B cell (primary cell): Measurements from ENCODE around the gene LAMA2. TPM values are rescaled to one million over a fixed set of nuclear protein-coding genes. Genes with fewer than 3 reads are reported as not detected.

Source experiments
- ATAC-seq: fragments of 200-7000 bp; cut with Tn5 transposase; one replicate; pipeline ENCODE4 v1.10.0; 2021; ENCODE audit warnings: low read depth, mild to moderate bottlenecking, moderate number of reproducible peaks, moderate library complexity
- CTCF ChIA-PET: fragments of 350-600 bp; sonication (Branson Sonifier 250); formaldehyde crosslinking; loops from one replicate; lab custom pipeline; 2021; ENCODE audit warnings: antibody characterized with exemption, inconsistent platforms; lab: Charles Lee
- POLR2A ChIA-PET: fragments of 350-600 bp; sonication (Branson Sonifier 250); formaldehyde crosslinking; loops from one replicate; lab custom pipeline; 2021; ENCODE audit warnings: antibody characterized with exemption; lab: Charles Lee
- DNase-seq: peaks from one replicate; pipeline ENCODE4 v3.0.0; 2013
- H2AFZ ChIP-seq: 2 replicates; pipeline ENCODE4 v1.6.1; 2012; ENCODE audit warnings: mild to moderate bottlenecking, low read depth, low read length; ENCODE audit not compliant: insufficient read depth, poor library complexity, severe bottlenecking
- H3K27ac ChIP-seq, 2 donors: 1 replicate in 1 of 2; 2 replicates in 1 of 2; pipeline ENCODE4 v1.5.1; 2012 to 2013; ENCODE audit warnings: low read length in 2 of 2, mild to moderate bottlenecking in 2 of 2, moderate library complexity in 1 of 2
- H3K27me3 ChIP-seq, 4 experiments: fragments of 200-600 bp in 1 of 4; sonication (generic) in 1 of 4; replicated peaks in 1 of 4; 1 replicate in 2 of 4; 2 replicates in 2 of 4; pipeline versions ENCODE4 v1.6.1 to v1.7.0; 2013 to 2016; ENCODE audit warnings: low read length in 3 of 4, mild to moderate bottlenecking in 2 of 4, mixed read lengths in 1 of 4, moderate library complexity in 1 of 4; ENCODE audit not compliant: insufficient read depth in 4 of 4, control insufficient read depth in 3 of 4; ENCODE audit errors: control extremely low read depth in 1 of 4
- H3K36me3 ChIP-seq, 2 experiments: replicated peaks in 1 of 2; 1 replicate in 1 of 2; 2 replicates in 1 of 2; pipeline versions ENCODE4 v1.6.1 to v1.7.1; 2013; ENCODE audit warnings: low read length in 1 of 2; ENCODE audit not compliant: insufficient read depth in 2 of 2, control insufficient read depth in 1 of 2; ENCODE audit errors: control extremely low read depth in 1 of 2, extremely low read depth in 1 of 2
- H3K4me1 ChIP-seq, 2 donors: fragments of 200-600 bp in 1 of 2; sonication (generic) in 1 of 2; 1 replicate in 1 of 2; 2 replicates in 1 of 2; pipeline versions ENCODE4 v1.5.1 to v1.6.1; 2013 to 2017; ENCODE audit warnings: low read length in 2 of 2; ENCODE audit not compliant: control insufficient read depth in 2 of 2, insufficient read depth in 2 of 2
- H3K4me2 ChIP-seq: replicated peaks from 2 replicates; pipeline ENCODE3; 2012; ENCODE audit warnings: mild to moderate bottlenecking, low read depth, low read length; ENCODE audit not compliant: poor library complexity, severe bottlenecking
- H3K4me3 ChIP-seq, 5 experiments: fragments of 200-600 bp in 1 of 5; sonication (generic) in 1 of 5; 1 replicate in 3 of 5; 2 replicates in 2 of 5; pipeline versions ENCODE4 v1.5.1 to v1.7.0; 2011 to 2016; ENCODE audit warnings: low read length in 4 of 5, mild to moderate bottlenecking in 4 of 5, low read depth in 2 of 5, control low read depth in 1 of 5, moderate library complexity in 1 of 5; ENCODE audit not compliant: insufficient read depth in 1 of 5; ENCODE audit errors: control extremely low read depth in 1 of 5, extremely low read depth in 1 of 5
- H3K79me2 ChIP-seq: fragments of 200-600 bp; sonication (generic); one replicate; pipeline ENCODE4 v1.6.0; 2016; ENCODE audit warnings: low read length; ENCODE audit not compliant: control insufficient read depth, insufficient read depth
- H3K9ac ChIP-seq: fragments of 200-600 bp; sonication (generic); 2 replicates; pipeline ENCODE4 v1.6.1; 2017; ENCODE audit warnings: mild to moderate bottlenecking, low read length, moderate library complexity
- H3K9me3 ChIP-seq, 3 donors: one replicate each; pipeline versions ENCODE4 v1.6.1 to v1.7.1; 2013; ENCODE audit warnings: low read length in 2 of 3; ENCODE audit not compliant: control insufficient read depth in 2 of 3, insufficient read depth in 1 of 3; ENCODE audit errors: control extremely low read depth in 1 of 3
- H4K20me1 ChIP-seq: 2 replicates; pipeline ENCODE4 v1.6.0; 2012; ENCODE audit warnings: mild to moderate bottlenecking, low read length; ENCODE audit not compliant: insufficient read depth, control insufficient read depth, poor library complexity, severe bottlenecking
- H3K27ac Mint-ChIP-seq: one replicate; pipeline ENCODE4 v1.8.0; 2021; ENCODE audit warnings: mixed read lengths
- H3K27me3 Mint-ChIP-seq: one replicate; pipeline ENCODE4 v1.8.0; 2021; ENCODE audit warnings: mixed read lengths
- H3K4me1 Mint-ChIP-seq: one replicate; pipeline ENCODE4 v1.8.0; 2021; ENCODE audit warnings: mixed read lengths
- H3K4me3 Mint-ChIP-seq: one replicate; pipeline ENCODE4 v1.8.0; 2021; ENCODE audit warnings: mixed read lengths
- H3K9me3 Mint-ChIP-seq: one replicate; pipeline ENCODE4 v1.8.0; 2022; ENCODE audit warnings: mixed read lengths; ENCODE audit not compliant: insufficient read depth
- EZH2 ChIP-seq: IDR thresholded peaks from 2 replicates; pipeline ENCODE4 v1.6.1; 2012; ENCODE audit warnings: borderline replicate concordance, low read depth, mild to moderate bottlenecking, moderate library complexity, low read length; ENCODE audit not compliant: insufficient read depth, poor library complexity, severe bottlenecking
- WGBS: methylation state at CpG from one replicate; pipeline ENCODE4 v1.1.5; 2013; ENCODE audit warnings: missing lambda C conversion rate; ENCODE audit not compliant: insufficient coverage; 5-methylcytosine and 5-hydroxymethylcytosine counted together
- intact Hi-C: fragments of 100-400 bp; cut with micrococcal nuclease; formaldehyde crosslinking; loops from one replicate; pipeline ENCODE4 v1.10.0; 2022
- polyA plus RNA-seq: library from polyadenylated mRNA; depleted of rRNA; stranded (reverse); fragments of >200 nt; gene quantifications from 2 replicates; pipeline ENCODE4 v1.2.3, GENCODE V29; 2012
- total RNA-seq, 2 donors: library from RNA; stranded (reverse); fragments of 120-200 nt in 1 of 2; gene quantifications; 1 replicate in 1 of 2; 2 replicates in 1 of 2; pipeline versions ENCODE4 v1.2.3 to v1.2.4, GENCODE V29; 2013 to 2022
- TF ChIP-seq, protein P1 (sequence below): fragments of 200-600 bp; IDR thresholded peaks from one replicate; pipeline ENCODE4 v1.8.0; 2022; ENCODE audit warnings: antibody characterized with exemption, mild to moderate bottlenecking

LAMA2 gene
- total and polyA plus RNA-seq, 2 donors (not counting 1 experiment from before 2014, with no cell fraction given): 0.16 TPM; not detected in 1

DNA sequence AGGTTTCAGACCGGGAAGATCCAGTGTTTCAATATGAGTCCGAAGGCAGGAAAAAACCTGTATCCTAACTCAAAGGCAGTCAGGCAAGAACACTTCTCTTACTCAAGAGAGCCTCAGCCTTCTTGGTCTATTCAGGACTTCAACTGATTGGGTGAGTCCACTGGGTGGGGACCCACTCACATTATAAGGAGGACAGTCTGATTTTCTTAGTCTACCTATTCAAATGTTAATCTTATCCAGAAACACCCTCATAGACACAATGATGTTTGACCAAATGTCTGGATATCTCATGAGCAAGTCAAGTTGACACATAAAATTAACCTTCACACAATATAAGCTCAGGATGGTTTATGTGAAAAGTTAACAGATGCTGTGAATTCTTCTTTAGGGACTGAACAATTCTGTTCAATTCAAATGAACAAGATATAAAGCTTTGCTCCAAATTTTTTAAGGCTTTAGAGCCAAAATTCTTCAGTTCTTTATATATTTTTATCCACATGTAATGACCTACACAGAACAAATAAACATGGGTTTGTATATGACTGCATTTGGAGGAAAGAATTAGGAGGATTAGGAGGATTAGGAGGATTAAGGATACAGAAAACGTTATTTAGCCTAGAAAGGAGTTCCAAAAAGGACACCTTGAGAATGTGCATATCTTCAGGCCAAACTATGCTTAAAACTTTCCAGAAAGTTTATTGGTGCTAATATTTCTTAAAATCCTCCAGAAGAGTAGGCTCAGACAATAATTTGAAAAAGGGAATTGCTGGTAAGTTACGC, 35.3 kb upstream of the LAMA2 start:
- Histone ChIP-seq H3K4me1 (no peaks in the 10 kb centered on the region), H3K9ac (no peak overlapping the region), H4K20me1 (no peaks in the 10 kb centered on the region), H3K79me2 (no peaks in the 10 kb centered on the region), H2AFZ (no peak overlapping the region), H3K27ac (no peak overlapping the region), H3K27me3 (no peaks in the 10 kb centered on the region), H3K4me2 (no peak overlapping the region), H3K36me3 (no peaks in the 10 kb centered on the region), H3K9me3 (no peaks in the 10 kb centered on the region), H3K4me3 (no peak overlapping the region)
- ATAC-seq (no peak), DNase-seq (no peak)
- ChIA-PET POLR2A (no interaction called here), CTCF (no interaction called here)
- Mint-ChIP-seq H3K27me3 (no peaks in the 10 kb centered on the region), H3K9me3 (no peaks in the 10 kb centered on the region), H3K4me1 (no peaks in the 10 kb centered on the region), H3K4me3 (no peak overlapping the region), H3K27ac (no peak overlapping the region)
- WGBS: 60% methylated on average over 3 of the region's 4 CpGs
- intact Hi-C loops: no loop called here
- no peak for TF ChIP-seq EZH2
- TF ChIP-seq, protein P1, sequence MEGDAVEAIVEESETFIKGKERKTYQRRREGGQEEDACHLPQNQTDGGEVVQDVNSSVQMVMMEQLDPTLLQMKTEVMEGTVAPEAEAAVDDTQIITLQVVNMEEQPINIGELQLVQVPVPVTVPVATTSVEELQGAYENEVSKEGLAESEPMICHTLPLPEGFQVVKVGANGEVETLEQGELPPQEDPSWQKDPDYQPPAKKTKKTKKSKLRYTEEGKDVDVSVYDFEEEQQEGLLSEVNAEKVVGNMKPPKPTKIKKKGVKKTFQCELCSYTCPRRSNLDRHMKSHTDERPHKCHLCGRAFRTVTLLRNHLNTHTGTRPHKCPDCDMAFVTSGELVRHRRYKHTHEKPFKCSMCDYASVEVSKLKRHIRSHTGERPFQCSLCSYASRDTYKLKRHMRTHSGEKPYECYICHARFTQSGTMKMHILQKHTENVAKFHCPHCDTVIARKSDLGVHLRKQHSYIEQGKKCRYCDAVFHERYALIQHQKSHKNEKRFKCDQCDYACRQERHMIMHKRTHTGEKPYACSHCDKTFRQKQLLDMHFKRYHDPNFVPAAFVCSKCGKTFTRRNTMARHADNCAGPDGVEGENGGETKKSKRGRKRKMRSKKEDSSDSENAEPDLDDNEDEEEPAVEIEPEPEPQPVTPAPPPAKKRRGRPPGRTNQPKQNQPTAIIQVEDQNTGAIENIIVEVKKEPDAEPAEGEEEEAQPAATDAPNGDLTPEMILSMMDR: no peak

DNA sequence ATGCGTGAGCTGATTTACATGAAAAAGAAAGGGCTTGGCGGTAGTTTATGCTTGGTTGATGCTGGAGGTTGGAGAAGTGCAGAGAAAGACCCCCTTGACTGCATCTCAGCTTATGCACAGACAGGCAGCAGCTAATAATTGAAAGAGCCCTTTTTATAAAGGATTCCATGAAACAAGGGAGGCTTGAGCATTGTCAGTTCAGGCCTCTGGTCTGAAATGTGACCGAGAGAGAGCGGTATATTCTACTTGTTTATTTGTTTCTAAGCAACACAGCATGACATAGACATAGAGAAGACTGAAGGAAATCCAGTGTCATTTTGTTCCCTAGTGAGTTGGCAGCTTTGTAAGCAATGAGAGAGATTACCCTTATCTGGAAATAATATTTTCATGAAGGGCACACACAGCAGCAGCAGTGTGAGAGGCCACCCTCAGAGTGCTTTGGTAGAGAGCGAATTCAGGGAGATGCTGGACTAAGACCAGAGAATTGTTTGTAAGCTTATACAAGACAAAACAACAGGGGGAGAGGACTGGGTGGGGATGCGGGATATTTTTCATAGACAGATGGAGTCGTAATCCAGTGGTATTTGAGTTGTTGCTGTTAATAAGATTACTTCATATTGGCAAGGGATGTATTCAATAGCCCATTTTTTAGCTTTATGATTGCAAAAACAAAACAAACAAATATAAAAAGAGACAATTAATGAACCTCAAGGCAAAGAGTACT, 34.6 kb upstream of the LAMA2 start:
- Histone ChIP-seq H3K4me3 (no peak overlapping the region), H3K27me3 (no peaks in the 10 kb centered on the region), H3K9ac (no peak overlapping the region), H3K9me3 (no peaks in the 10 kb centered on the region), H3K27ac (no peak overlapping the region), H3K79me2 (no peaks in the 10 kb centered on the region), H3K4me1 (no peaks in the 10 kb centered on the region), H2AFZ (no peak overlapping the region), H4K20me1 (no peaks in the 10 kb centered on the region), H3K36me3 (no peaks in the 10 kb centered on the region), H3K4me2 (no peak overlapping the region)
- DNase-seq (no peak), ATAC-seq (no peak)
- Mint-ChIP-seq H3K27ac (no peak overlapping the region), H3K4me1 (no peaks in the 10 kb centered on the region), H3K4me3 (no peak overlapping the region), H3K9me3 (no peaks in the 10 kb centered on the region), H3K27me3 (no peaks in the 10 kb centered on the region)
- POLR2A ChIA-PET: no interaction called here
- intact Hi-C loops: no loop called here
- CTCF ChIA-PET: no interaction called here
- WGBS: 89% methylated on average over 3 of the region's 7 CpGs
- TF ChIP-seq, protein P1: no peak
- no peak for TF ChIP-seq EZH2
